HUES64 (cell line): ENCODE data around the gene ELOVL5.

Source experiments
- H3K27ac ChIP-seq: 2 replicates; pipeline ENCODE4 v1.7.0; 2013; ENCODE audit warnings: low read depth, low read length, inconsistent platforms
- H3K27me3 ChIP-seq: 2 replicates; pipeline ENCODE4 v1.6.1; 2013; ENCODE audit warnings: mild to moderate bottlenecking, low read length; ENCODE audit not compliant: insufficient read depth
- H3K36me3 ChIP-seq: 2 replicates; pipeline ENCODE4 v1.6.1; 2013; ENCODE audit warnings: mild to moderate bottlenecking, low read length; ENCODE audit not compliant: insufficient read depth
- H3K4me1 ChIP-seq: 2 replicates; pipeline ENCODE4 v1.6.1; 2013; ENCODE audit warnings: mild to moderate bottlenecking, low read length, moderate library complexity; ENCODE audit not compliant: insufficient read depth
- H3K4me3 ChIP-seq: 2 replicates; pipeline ENCODE4 v1.5.1; 2013; ENCODE audit warnings: mild to moderate bottlenecking, low read length, moderate library complexity
- H3K9ac ChIP-seq: 2 replicates; pipeline ENCODE4 v1.6.1; 2013; ENCODE audit warnings: mild to moderate bottlenecking, low read depth, low read length
- H3K9me3 ChIP-seq: 2 replicates; pipeline ENCODE4 v1.6.1; 2013; ENCODE audit warnings: low read depth, low read length; ENCODE audit not compliant: insufficient read depth
- WGBS: fragments of 150-250, 120-280 bp; methylation state at CpG from one replicate; pipeline ENCODE4 v1.1.7; 2013; ENCODE audit warnings: missing lambda C conversion rate; 5-methylcytosine and 5-hydroxymethylcytosine counted together

ELOVL5 gene

DNA sequence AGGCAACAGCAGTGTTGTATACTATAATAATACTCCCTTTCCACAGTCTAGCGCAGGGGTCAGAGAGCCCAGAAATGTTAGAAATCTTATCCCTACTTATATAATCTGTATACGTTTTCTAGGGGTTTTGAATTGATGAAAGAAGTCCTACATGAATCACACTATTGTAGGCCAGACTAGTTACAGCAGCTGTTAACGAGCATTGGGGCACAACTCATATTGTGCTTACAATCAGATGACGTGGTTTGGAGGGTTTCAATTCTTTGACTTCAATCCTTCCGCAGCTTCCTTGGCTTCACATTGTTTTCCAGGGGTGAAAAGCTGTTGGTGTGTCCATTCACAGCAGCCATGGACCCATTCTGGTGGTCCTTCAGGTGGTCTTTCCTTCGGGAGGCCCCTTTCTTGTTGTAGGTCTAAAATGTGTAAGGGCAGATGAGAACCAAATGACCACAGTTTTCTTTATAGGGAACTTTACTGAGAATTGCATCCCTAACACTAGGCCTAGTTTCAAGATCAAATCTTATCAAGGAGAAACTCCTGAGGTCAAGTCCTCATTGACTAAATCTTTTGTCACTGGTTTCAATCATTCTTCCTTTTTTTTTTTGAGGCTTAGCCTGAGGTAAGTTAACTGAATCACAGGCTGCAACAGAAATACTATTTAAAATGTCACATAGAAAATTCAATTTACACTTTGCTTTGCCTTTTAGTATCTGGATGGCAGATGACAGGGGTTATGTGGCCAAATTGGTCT lies 79.7 kb downstream of the ELOVL5 start:
- H3K36me3 ChIP-seq: peaks cover 98% of the 10 kb centered on the region
- no peaks in the 10 kb centered on the region for H3K27me3 ChIP-seq
- no peak overlapping the region for H3K4me3 ChIP-seq
- H3K9ac ChIP-seq: no peak overlapping the region
- H3K9me3 ChIP-seq: no peaks in the 10 kb centered on the region
- WGBS: 98% methylated on average over 5 of the region's 6 CpGs
- H3K4me1 ChIP-seq: no peaks in the 10 kb centered on the region
- no peak overlapping the region for H3K27ac ChIP-seq

- H3K4me1 ChIP-seq: no peaks in the 10 kb centered on the region
- H3K27ac ChIP-seq: no peak overlapping the region
- no peak overlapping the region for H3K4me3 ChIP-seq
- H3K9ac ChIP-seq: no peak overlapping the region
- H3K27me3 ChIP-seq: no peaks in the 10 kb centered on the region
- H3K9me3 ChIP-seq: no peaks in the 10 kb centered on the region
- 97% methylated on average over 4 of the region's 4 CpGs for WGBS
- H3K36me3 ChIP-seq: peaks cover 89% of the 10 kb centered on the region
Measured at GRCh38 chr6:53266553-53267090, 82.1 kb downstream of the ELOVL5 start.

DNA sequence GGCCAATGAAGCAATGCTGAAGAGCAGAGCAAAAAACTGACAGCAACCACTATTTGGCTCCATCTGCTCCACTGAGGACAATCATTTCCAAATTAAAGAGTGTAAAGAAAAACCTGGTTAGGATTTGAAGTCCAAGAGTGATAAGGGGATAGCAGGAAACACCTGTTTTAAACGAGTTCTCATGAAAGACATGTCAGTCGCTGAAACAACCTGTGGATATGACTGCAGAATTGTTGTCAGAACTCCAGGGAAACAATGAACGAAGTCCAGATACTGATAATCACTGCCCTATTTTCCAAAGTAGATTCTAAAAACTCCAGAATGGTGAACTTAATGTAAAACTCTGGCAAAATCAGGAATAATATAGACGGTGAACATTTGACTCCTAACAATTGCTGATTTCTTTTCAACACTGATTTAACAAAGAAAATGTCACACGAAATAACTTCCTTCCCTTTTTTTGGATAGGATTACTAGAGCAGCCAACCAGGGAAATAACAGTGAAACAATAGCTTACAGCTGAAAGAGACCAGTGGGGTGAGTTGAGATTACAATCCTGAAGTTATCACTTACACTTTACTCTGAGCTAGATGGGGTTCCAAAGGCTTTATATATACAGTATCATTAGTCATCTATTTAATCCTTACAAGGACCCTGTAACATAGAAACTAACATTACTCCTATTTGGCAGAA lies 83.7 kb downstream of the ELOVL5 start:
- 88% methylated on average over 5 of the region's 5 CpGs for WGBS
- Histone ChIP-seq H3K36me3 (peaks cover 90% of the 10 kb centered on the region), H3K4me1 (no peaks in the 10 kb centered on the region), H3K27ac (no peak overlapping the region), H3K4me3 (no peak overlapping the region), H3K9ac (no peak overlapping the region), H3K27me3 (no peaks in the 10 kb centered on the region), H3K9me3 (no peaks in the 10 kb centered on the region)

- Histone ChIP-seq H3K4me3 (no peak overlapping the region), H3K9ac (no peak overlapping the region), H3K36me3 (peaks cover 90% of the 10 kb centered on the region), H3K9me3 (no peaks in the 10 kb centered on the region), H3K27ac (no peak overlapping the region), H3K27me3 (no peaks in the 10 kb centered on the region), H3K4me1 (no peaks in the 10 kb centered on the region)
- WGBS: 96% methylated on average over 3 of the region's 3 CpGs
Measured at GRCh38 chr6:53264337-53264736, 84.4 kb downstream of the ELOVL5 start.

DNA sequence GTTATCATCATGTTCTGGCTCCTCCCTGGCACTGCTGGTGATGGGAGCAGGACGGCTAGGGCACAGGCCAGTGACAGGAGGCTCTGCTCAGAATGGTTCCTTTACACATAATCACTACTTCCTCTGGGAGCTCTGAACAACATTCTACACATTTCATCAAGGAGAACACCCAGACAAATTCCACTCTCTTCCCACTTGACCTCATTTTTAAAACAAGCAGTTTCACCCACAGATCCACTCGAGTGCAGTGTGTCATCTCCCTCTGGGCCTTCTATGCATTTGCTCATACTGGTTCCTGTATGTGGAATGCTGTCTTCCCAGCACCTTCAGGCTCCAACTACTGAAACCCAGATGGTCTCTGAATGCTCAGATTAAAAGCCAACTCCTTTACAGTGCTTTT lies 84.8 kb downstream of the ELOVL5 start:
- Histone ChIP-seq H3K36me3 (peaks cover 90% of the 10 kb centered on the region), H3K9ac (no peak overlapping the region), H3K27me3 (no peaks in the 10 kb centered on the region), H3K9me3 (no peaks in the 10 kb centered on the region), H3K4me3 (no peak overlapping the region), H3K4me1 (no peaks in the 10 kb centered on the region), H3K27ac (no peak overlapping the region)
- WGBS: 90% methylated on average over 2 of the region's 2 CpGs

- no peaks in the 10 kb centered on the region for H3K27me3 ChIP-seq
- WGBS: 97% methylated on average over 11 of the region's 11 CpGs
- no peaks in the 10 kb centered on the region for H3K9me3 ChIP-seq
- peaks cover 52% of the 10 kb centered on the region for H3K36me3 ChIP-seq
- H3K4me1 ChIP-seq: no peaks in the 10 kb centered on the region
- no peak overlapping the region for H3K4me3 ChIP-seq
- H3K9ac ChIP-seq: no peak overlapping the region
- H3K27ac ChIP-seq: no peak overlapping the region
Measured at GRCh38 chr6:53259860-53260580, 88.7 kb downstream of the ELOVL5 start.

GRCh38 chr6:53258774-53259155 lies 90.0 kb downstream of the ELOVL5 start:
- Histone ChIP-seq H3K27me3 (no peaks in the 10 kb centered on the region), H3K36me3 (peaks cover 40% of the 10 kb centered on the region), H3K4me3 (no peak overlapping the region), H3K9ac (no peak overlapping the region), H3K27ac (no peak overlapping the region), H3K4me1 (no peaks in the 10 kb centered on the region), H3K9me3 (no peaks in the 10 kb centered on the region)
- WGBS: 91% methylated on average over 4 of the region's 5 CpGs

GRCh38 chr6:53258076-53258773 lies 90.5 kb downstream of the ELOVL5 start:
- Histone ChIP-seq H3K9ac (no peak overlapping the region), H3K4me1 (no peaks in the 10 kb centered on the region), H3K27ac (no peak overlapping the region), H3K9me3 (no peaks in the 10 kb centered on the region), H3K36me3 (peaks cover 38% of the 10 kb centered on the region), H3K27me3 (no peaks in the 10 kb centered on the region), H3K4me3 (no peak overlapping the region)
- WGBS: 90% methylated on average over 2 of the region's 2 CpGs

GRCh38 chr6:53257533-53257932 lies 91.2 kb downstream of the ELOVL5 start:
- WGBS: 92% methylated on average over 2 of the region's 2 CpGs
- H3K4me1 ChIP-seq: no peaks in the 10 kb centered on the region
- no peak overlapping the region for H3K9ac ChIP-seq
- H3K9me3 ChIP-seq: no peaks in the 10 kb centered on the region
- peaks cover 37% of the 10 kb centered on the region for H3K36me3 ChIP-seq
- no peaks in the 10 kb centered on the region for H3K27me3 ChIP-seq
- H3K4me3 ChIP-seq: no peak overlapping the region
- no peak overlapping the region for H3K27ac ChIP-seq

GRCh38 chr6:53257001-53257400 lies 91.7 kb downstream of the ELOVL5 start:
- Histone ChIP-seq H3K9me3 (no peaks in the 10 kb centered on the region), H3K36me3 (peaks cover 32% of the 10 kb centered on the region), H3K4me3 (no peak overlapping the region), H3K9ac (no peak overlapping the region), H3K4me1 (no peaks in the 10 kb centered on the region), H3K27ac (no peak overlapping the region), H3K27me3 (no peaks in the 10 kb centered on the region)
- WGBS: 97% methylated on average over 3 of the region's 3 CpGs
